Measurements from ENCODE around the gene AKAP9.
"Not testable (repeated sequence)": the region's sequence is repeated elsewhere in the genome, so short reads cannot be mapped to it uniquely, and the experiment has no call there.

The AKAP9 gene

GRCh38 chr7:91940572-91941341 is at the start of gene AKAP9:
Gene AKAP9 (plus strand): TSS chr7:91940862. CDS start chr7:91941100, 238 bp downstream.
- DNase-seq (ENCODE audit: low read depth in 2 of 3, low spot score in 1 of 3) = peak; percentile 72 to 86 (median 79)

GRCh38 chr7:91892099-91892705 is 48.5 kb upstream of the AKAP9 start:
- no peak for DNase-seq (ENCODE audit: low read depth in 2 of 3, low spot score in 1 of 3)

DNA sequence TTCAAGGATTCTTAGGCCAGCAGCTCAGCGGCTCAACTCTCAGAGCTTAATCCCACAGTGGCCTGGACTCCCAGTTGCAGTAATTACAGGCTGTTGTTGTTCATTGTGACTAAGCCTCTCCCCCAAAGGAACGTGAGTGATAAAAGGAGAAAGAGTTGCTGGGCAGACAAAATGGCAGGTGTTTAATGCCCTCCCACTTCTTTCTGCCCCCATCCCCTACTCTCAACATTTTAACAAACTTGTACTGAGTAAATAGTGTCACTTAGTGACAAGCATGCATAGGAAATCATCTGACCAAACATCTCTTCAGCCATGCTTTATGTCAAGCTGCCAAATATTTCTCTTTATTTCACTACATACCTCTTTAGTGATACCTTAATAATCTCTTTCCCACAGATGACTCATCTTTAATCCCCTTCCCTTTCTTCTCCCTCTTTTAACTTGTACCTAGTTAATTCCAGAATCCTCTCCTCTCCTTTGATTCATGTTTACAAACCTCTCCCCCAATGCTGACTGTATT is 47.8 kb upstream of the AKAP9 start:
- no peak for DNase-seq (ENCODE audit: low read depth in 2 of 3, low spot score in 1 of 3)

- not testable (repeated sequence) for DNase-seq (ENCODE audit: low read depth in 2 of 3, low spot score in 1 of 3)
Measured at GRCh38 chr7:91893699-91894098, 47.0 kb upstream of the AKAP9 start.

DNA sequence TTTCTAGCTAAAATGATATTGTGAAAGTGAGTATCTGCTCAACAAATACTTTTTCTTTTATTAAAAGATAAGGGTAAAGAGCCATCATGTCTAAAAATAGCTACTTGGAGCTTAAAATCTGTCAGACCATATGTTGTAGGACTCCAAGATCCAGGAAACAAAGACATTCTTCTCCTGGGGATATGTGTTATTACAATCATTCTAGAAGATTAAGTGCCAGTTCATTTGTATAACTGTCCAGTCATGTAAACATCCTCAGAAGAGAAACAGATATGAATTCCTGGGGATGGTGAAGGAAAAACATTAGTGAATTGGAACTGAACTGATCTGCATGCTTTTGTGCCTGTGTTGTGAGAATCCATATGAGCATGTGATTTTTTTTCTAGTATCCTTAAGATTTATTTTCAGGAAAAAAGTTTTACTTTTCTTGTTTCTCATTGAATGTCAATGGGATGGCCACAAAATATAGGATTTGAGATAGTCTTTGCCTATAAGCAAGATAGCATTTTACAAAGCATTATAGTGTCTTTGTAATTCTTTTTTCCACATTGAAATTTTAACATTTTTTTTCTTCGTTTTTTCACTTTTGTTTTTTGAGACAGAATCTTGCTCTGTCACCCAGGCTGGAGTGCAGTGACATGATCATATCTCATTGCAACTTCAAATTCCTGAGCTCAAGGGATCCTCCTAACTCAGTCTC is 45.7 kb upstream of the AKAP9 start:
- DNase-seq (ENCODE audit: low read depth in 2 of 3, low spot score in 1 of 3) = no peak

- no peak for DNase-seq (ENCODE audit: low read depth in 2 of 3, low spot score in 1 of 3)
Measured at GRCh38 chr7:91898240-91898992, 42.2 kb upstream of the AKAP9 start.

DNA sequence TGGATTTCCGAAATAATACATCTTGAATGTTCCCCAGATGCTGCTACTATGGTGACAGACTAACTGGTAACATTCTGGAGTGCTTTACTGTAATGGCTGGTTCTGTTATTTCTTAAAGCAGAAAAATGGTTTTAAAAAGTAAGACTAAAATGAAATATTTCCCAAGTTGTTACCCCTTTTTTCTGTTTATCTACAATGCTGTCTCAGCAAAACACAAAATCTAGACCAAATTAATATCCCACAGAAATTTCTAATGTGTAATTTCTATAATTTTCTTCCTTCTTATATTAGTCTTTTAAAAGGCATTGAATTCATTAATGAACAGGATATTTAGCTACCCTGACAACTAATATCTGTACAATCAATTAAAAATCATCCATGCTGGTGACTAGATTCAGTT is 41.1 kb upstream of the AKAP9 start:
- no peak for DNase-seq (ENCODE audit: low read depth in 2 of 3, low spot score in 1 of 3)

DNA sequence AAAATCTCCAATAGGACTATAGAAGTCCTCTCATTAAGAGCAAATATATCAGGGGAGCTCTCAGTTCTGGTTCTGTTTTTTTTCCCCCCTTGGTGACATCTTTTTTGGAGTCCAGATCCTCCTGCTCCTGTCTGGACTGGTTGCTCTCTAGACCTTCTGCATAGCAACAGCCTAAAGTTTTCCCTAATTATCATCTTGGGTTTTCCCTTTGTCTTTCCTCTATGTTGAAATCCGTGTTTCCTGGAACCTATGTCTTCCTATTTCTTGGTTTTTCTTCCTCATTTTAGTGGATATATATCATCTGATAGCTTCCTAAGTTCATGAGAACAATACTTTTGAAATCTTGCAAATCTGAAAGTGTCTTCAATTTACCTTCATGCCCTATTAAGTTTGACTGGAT is 30.5 kb upstream of the AKAP9 start:
- DNase-seq (ENCODE audit: low read depth in 2 of 3, low spot score in 1 of 3) = no peak

DNA sequence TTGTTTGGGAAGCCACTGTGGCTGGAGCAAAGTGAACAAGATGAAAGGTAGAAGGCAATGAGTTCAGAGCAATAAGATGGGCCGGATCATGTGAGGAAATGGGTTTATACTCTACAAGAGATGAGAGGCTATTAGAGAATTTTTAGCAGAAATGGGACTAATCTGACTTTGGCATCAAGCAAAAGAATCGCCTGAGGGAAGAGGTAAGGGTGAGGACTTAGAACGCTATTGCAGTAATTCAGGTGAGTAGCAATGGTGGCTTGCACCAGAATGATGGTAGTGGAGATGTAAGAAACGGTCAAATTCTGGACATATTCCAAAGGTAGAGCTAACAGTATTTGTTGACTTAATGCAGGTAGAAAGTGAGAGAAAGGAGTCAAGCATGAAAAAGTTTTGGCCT is 29.5 kb upstream of the AKAP9 start:
- DNase-seq (ENCODE audit: low read depth in 2 of 3, low spot score in 1 of 3) = no peak

GRCh38 chr7:91912494-91912893 is 28.2 kb upstream of the AKAP9 start:
- DNase-seq (ENCODE audit: low read depth in 2 of 3, low spot score in 1 of 3) = no peak

DNA sequence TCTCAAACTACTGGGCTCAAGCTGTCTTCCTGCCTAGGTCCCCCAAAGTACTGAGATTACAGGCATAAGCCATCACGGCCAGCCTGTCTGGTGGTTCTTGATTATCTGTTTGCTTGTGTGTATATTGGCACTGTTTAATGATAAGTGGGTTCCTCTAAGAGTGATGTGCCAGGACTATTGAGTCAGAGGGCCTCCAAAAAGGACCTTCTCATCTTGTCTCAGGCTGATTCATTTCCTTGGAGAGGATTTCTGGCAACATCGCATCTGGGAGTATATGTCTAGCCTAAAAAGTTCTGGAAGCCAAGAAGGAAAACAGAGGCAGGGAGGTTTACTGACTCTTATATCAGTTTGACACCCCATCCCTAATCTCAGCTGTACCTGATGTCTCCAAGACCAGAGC is 27.1 kb upstream of the AKAP9 start:
- no peak for DNase-seq (ENCODE audit: low read depth in 2 of 3, low spot score in 1 of 3)

DNA sequence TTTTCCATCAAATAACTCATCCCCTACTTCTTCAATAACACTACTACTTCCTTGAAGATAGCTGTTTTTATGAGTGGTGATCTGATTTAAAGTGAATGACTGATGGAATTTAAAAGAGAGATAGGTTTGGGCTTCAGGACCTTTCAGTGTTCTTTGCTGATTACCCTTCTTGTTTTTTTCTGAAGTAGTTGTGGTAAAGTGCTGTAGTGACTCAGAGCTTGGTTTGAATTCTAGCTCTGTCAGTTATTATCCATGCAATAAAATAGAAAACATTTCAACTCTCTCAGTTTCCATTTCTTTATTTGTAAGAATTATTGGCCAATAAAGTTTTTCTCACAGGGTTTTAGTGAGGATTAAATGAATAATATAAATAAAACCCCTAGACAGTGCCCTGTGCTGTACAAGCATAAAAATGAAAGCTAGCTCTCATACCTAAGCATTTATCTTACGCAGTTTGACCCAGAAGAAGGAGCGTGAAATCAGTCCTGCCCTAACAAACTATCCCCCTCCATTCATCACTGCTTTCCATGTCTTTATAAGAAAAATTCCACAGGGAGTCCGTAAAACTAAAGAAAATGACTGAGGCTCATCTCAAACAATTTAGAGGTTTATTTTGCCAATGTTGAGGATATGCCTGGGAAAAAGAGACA is 25.1 kb upstream of the AKAP9 start:
- DNase-seq (ENCODE audit: low read depth in 2 of 3, low spot score in 1 of 3) = no peak

GRCh38 chr7:91916051-91916440 is 24.6 kb upstream of the AKAP9 start:
- DNase-seq (ENCODE audit: low read depth in 2 of 3, low spot score in 1 of 3) = no peak

DNA sequence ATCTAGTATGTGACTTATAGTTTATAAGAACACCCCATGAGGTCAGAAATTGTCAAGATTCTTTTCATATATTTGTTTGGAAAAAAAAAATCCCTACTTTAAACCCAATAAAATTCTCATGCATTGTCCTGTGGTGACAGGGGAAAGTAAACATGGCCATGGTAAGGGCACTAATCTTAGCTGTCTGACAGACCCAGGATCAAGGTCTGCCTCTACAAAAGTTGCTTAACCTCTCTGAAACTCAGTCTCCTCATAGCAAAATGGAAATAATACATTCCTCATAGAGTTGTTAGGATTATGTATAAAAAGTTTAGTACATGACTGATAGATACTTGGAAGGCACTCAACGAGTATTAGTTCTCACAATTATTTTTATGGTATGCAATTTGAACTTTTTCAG is 22.3 kb upstream of the AKAP9 start:
- no peak for DNase-seq (ENCODE audit: low read depth in 2 of 3, low spot score in 1 of 3)

- DNase-seq (ENCODE audit: low read depth in 2 of 3, low spot score in 1 of 3) = no peak
Measured at GRCh38 chr7:91922857-91923256, 17.8 kb upstream of the AKAP9 start.

DNA sequence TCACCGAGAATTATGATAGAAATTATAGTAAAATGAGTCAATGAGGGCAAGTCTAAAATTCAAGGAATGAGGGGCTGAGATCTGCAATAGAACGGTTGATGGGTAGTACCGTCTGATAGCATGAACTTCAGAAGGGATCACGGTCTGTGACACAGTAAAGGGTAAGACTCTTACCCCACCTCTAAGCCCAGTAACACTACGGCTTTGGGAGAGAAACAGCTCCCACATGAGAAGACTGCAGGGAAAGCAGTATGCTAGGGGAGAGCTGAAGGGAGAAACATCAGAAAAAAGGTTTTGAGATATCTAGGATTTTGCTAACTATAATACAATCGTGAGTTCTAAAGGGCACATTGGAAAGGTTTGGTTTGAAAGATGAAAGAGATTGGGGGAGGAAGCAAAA is 12.8 kb upstream of the AKAP9 start:
- DNase-seq (ENCODE audit: low read depth in 2 of 3, low spot score in 1 of 3) = no peak

DNA sequence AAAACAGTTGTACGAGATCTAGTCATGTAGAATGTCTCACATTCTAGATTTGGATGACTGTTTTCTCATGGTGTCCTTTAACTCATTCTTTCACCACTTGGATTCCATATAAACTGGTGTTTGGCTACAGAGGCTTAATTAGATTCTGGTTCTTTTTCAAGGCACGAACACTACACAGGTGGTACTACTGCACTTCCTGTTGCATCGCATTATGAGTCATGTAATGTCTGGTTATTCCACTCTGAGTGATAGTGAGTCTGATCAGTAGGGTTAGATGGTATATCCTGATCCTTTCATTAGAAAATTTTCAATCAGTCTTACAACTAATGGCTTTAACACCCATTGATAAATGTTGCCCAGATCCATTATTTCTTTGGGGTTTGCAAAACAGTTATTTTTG is 11.2 kb upstream of the AKAP9 start:
- DNase-seq (ENCODE audit: low read depth in 2 of 3, low spot score in 1 of 3) = no peak

DNA sequence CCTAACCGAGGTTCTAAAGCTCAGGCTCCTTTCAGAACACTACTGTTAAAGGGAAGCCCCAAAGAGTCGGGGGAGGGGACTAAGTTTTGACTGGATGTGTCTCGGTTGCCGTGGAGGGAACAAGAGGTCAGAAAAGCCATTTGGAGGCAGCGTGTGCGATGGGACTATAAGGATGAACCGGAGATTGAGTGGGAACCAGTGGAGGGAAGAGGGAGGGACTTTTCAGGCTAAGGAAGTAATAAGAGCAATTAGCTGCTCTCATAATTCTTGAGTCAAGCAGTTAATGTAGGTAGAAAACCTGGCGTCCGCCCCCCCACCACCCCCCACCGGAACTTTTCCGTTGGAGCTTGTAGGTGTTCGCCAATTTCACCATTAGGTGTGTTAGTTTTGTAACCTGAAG is 491 bp upstream of the AKAP9 start:
- peak in 1 of 3 donors; percentile 45 for DNase-seq (ENCODE audit: low read depth in 2 of 3, low spot score in 1 of 3)

DNA sequence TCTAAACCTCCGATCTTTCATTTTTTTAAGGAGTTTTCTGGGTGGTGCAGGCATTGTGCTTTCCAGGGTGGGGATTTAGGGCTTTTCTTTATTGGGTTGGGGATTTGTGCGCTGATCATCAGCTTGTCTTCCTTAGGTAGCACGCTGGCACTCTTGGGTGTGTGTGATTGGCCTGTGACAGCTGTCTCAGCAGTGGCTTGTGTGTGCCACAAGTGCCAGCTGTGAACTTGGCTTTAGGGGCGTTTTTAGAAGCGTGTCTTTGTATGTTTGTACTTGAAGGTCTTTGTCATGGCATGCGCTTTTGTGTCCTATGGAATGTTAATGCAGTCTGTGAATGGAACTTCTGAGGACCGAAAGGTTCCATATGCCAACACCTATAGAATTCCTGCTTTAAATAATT is 788 bp downstream of the AKAP9 start:
- peak in 2 of 3 donors; percentile 5 to 28 for DNase-seq (ENCODE audit: low read depth in 2 of 3, low spot score in 1 of 3)

GRCh38 chr7:91942312-91942711 is 1.6 kb downstream of the AKAP9 start:
- no peak for DNase-seq (ENCODE audit: low read depth in 2 of 3, low spot score in 1 of 3)

GRCh38 chr7:91944970-91945369 is 4.3 kb downstream of the AKAP9 start:
- not testable (repeated sequence) for DNase-seq (ENCODE audit: low read depth in 2 of 3, low spot score in 1 of 3)

All from stimulated activated CD4-positive, alpha-beta T cell treated with anti-CD3 and anti-CD28 coated beads, Interleukin-12 subunit alpha, Interleukin-12 subunit beta, amount 100 ng/mL, for 48 hours (primary cell).